Ovary (tissue), 3 donors: ENCODE data around the gene GRIN1.

ENCODE experiments used
- CTCF ChIP-seq, 3 donors: fragments of 450-650 bp in 2 of 3; fragments of 200-600 bp in 1 of 3; IDR thresholded peaks; one replicate each; pipeline versions ENCODE4 v1.5.1 to v1.8.0; 2016 to 2022; ENCODE audit warnings: antibody characterized with exemption in 3 of 3, mild to moderate bottlenecking in 1 of 3
- EP300 ChIP-seq: sonication (generic); formaldehyde crosslinking; IDR thresholded peaks from one replicate; pipeline ENCODE4 v1.6.1; 2017; ENCODE audit warnings: antibody characterized with exemption
- POLR2A ChIP-seq: fragments of 450-650 bp; IDR thresholded peaks from one replicate; pipeline ENCODE4 v1.6.1; 2017; ENCODE audit warnings: antibody characterized with exemption, mild to moderate bottlenecking, moderate library complexity
- donor health status: DM: no; HTN: no; CAD: no.

- TF ChIP-seq CTCF (IDR thresholded peaks at IDR 0.05) (no peak), POLR2A (no peak), EP300 (no peak)
These were observed 45.1 kb downstream of the GRIN1 start for GRCh38 chr9:137183980-137184595.
